Heart left ventricle (tissue), 16 donors: ENCODE results near the gene TPPP. TPM values are rescaled to one million over a fixed set of nuclear protein-coding genes. Genes with fewer than 3 reads are reported as not detected.

Source experiments
- ATAC-seq, 4 donors: fragments of 200-7000 bp; cut with Tn5 transposase; one replicate each; pipeline ENCODE4 v1.9.1; 2020 to 2022; ENCODE audit warnings: moderate library complexity in 4 of 4, mild to moderate bottlenecking in 3 of 4, moderate number of reproducible peaks in 1 of 4
- DNase-seq, 5 donors: peaks; one replicate each; pipeline ENCODE4 v3.0.0-alpha.2; 2020
- H3K27ac ChIP-seq, 12 donors: fragments of 200-600 bp; sonication (generic) in 4 of 12; one replicate each; pipeline versions ENCODE4 v1.5.0 to v1.8.0; 2016 to 2022; ENCODE audit warnings: mild to moderate bottlenecking in 2 of 12
- H3K27me3 ChIP-seq, 9 donors: fragments of 200-600 bp; sonication (generic) in 2 of 9; one replicate each; pipeline versions ENCODE4 v1.5.1 to v1.8.0; 2016 to 2022; ENCODE audit warnings: mild to moderate bottlenecking in 3 of 9
- H3K36me3 ChIP-seq, 9 donors: fragments of 200-600 bp; sonication (generic) in 2 of 9; one replicate each; pipeline versions ENCODE4 v1.5.0 to v1.8.0; 2018 to 2022; ENCODE audit warnings: mild to moderate bottlenecking in 2 of 9
- H3K4me1 ChIP-seq, 12 donors: fragments of 200-600 bp; sonication (generic) in 4 of 12; one replicate each; pipeline versions ENCODE4 v1.5.0 to v1.8.0; 2016 to 2022; ENCODE audit warnings: mild to moderate bottlenecking in 3 of 12
- H3K4me3 ChIP-seq, 12 donors: fragments of 200-600 bp; sonication (generic) in 4 of 12; one replicate each; pipeline versions ENCODE4 v1.5.0 to v1.8.0; 2017 to 2022; ENCODE audit warnings: mild to moderate bottlenecking in 9 of 12, moderate library complexity in 4 of 12
- H3K9me3 ChIP-seq, 12 donors: fragments of 200-600 bp; sonication (generic) in 4 of 12; one replicate each; pipeline versions ENCODE4 v1.5.0 to v1.8.0; 2016 to 2022; ENCODE audit warnings: mild to moderate bottlenecking in 1 of 12
- CTCF ChIP-seq, 12 donors: fragments of 200-600 bp; sonication (generic) in 4 of 12; IDR thresholded peaks; one replicate each; pipeline versions ENCODE4 v1.5.0 to v1.8.0; 2018 to 2022; ENCODE audit warnings: antibody characterized with exemption in 12 of 12, mild to moderate bottlenecking in 5 of 12
- POLR2A ChIP-seq, 2 donors: fragments of 450-650 bp; IDR thresholded peaks; one replicate each; pipeline ENCODE4 v1.6.1; 2017; ENCODE audit warnings: antibody characterized with exemption in 2 of 2, mild to moderate bottlenecking in 2 of 2, moderate library complexity in 2 of 2
- WGBS, 4 donors: extraction: QIAGEN DNeasy Blood & Tissue Kit in 2 of 4; methylation state at CpG; one replicate each; pipeline versions ENCODE4 v1.1.5 to v1.1.7; 2013 to 2018; 5-methylcytosine and 5-hydroxymethylcytosine counted together
- intact Hi-C, 10 donors: fragments of 100-400 bp; cut with DNase I; formaldehyde crosslinking; loops; one replicate each; pipeline versions ENCODE4 v1.11.1 to v1.14.2; 2022
- polyA plus RNA-seq, 2 donors: library from polyadenylated mRNA; stranded (reverse); fragments of 200-250 nt; gene quantifications; one replicate each; pipeline ENCODE4 v1.2.3, GENCODE V29; 2013
- total RNA-seq, 9 donors: library from RNA; depleted of rRNA in 2 of 9; stranded (reverse); fragments of >200 nt in 2 of 9; fragmentation: NEBNext Ultra II Directional in 3 of 9; extraction: Animal tissue kit (Norgen Biotek cat#: 25700) in 3 of 9; gene quantifications; one replicate each; pipeline versions ENCODE4 v1.1.0 to v1.2.4, GENCODE V29; 2016 to 2023
- donor health status: ischemic (EF 13 %, LVEDD 7.1; RV severe dilation, severe dysfunction).
- donor health status: healthy with polysubstance abuse.
- donor health status: DM: no; HTN: yes; CAD: no.
- donor health status: DM: no; HTN: no; CAD: no.
- donor health status: ischemic (EF 25% LVEDD 6.9; RV normal size, moderate dysfunction).
- donor health status: ischemic (EF 25% LVEDD 5.7; RV mildly dilated, moderate dysfunction).
- donor health status: healthy.
- donor health status: DM: yes; HTN: yes; CAD: no.
- donor health status: ischemic (EF 35%, LVEDD 5.7; RV mildly dilated, moderate dysfunction).
- donor health status: nonischemic (EF 11% LVEDD 7.7; RV severe dilation, severe dysfunction).
- donor health status: DM: yes; HTN: yes; CAD: no.
- donor health status: PGD.
- donor health status: ischemic (EF 29% LVEDD 5.4; RV normal size, mild dysfunction).
- donor health status: nonischemic (EF 23%, LVEDD 6.1; RV moderate dilation, normal function).

The TPPP gene
- total and polyA plus RNA-seq, 11 donors, result 7.5 to 31.2 (median 14.9) TPM

- TF ChIP-seq POLR2A (IDR thresholded peaks at IDR 0.05), result no peak
- no peak for TF ChIP-seq CTCF (IDR thresholded peaks at IDR 0.05)
- Histone ChIP-seq H3K27ac (no peak overlapping the region), H3K9me3 (peaks cover 0 to 14% (median 0%) of the 10 kb centered on the region in 12 donors), H3K27me3 (no peaks in the 10 kb centered on the region), H3K4me3 (no peak overlapping the region), H3K4me1 (no peaks in the 10 kb centered on the region), H3K36me3 (peaks cover 0 to 59% (median 16%) of the 10 kb centered on the region in 9 donors)
- DNase-seq, result peak in 2 of 5 donors; percentile 18 to 25
- 94 to 97% (median 96%) methylated on average over 16 of the region's 16 CpGs for WGBS, 4 donors
- no peak for ATAC-seq
- intact Hi-C loops, result no loop called here
These were observed 33.5 kb downstream of the TPPP start for GRCh38 chr5:659496-660263.

- 96 to 99% (median 98%) methylated on average over 5 of the region's 5 CpGs for WGBS, 4 donors
- intact Hi-C loops, result no loop called here
- ATAC-seq, result peak in 1 of 4 donors; percentile 7
- Histone ChIP-seq H3K9me3 (peaks cover 0 to 14% (median 0%) of the 10 kb centered on the region in 12 donors), H3K27ac (no peak overlapping the region), H3K4me1 (no peaks in the 10 kb centered on the region), H3K4me3 (no peak overlapping the region), H3K27me3 (no peaks in the 10 kb centered on the region), H3K36me3 (peaks cover 0 to 43% (median 10%) of the 10 kb centered on the region in 9 donors)
- TF ChIP-seq POLR2A (IDR thresholded peaks at IDR 0.05), result no peak
- TF ChIP-seq CTCF (IDR thresholded peaks at IDR 0.05), result no peak
- DNase-seq, result peak in 2 of 5 donors; percentile 11 to 28
These were observed 35.0 kb downstream of the TPPP start for GRCh38 chr5:658103-658502.

GRCh38 chr5:657570-657969, 35.6 kb downstream of the TPPP start:
- no peak overlapping the region for H3K27ac ChIP-seq
- 91 to 96% (median 93%) methylated on average over 6 of the region's 6 CpGs for WGBS, 4 donors
- no peaks in the 10 kb centered on the region for H3K27me3 ChIP-seq
- H3K36me3 ChIP-seq, result peaks cover 0 to 41% (median 10%) of the 10 kb centered on the region in 9 donors
- H3K9me3 ChIP-seq, result peaks cover 0 to 14% (median 0%) of the 10 kb centered on the region in 12 donors
- DNase-seq, result peak in 2 of 5 donors; percentile 11
- no peak overlapping the region for H3K4me3 ChIP-seq
- no peak for TF ChIP-seq CTCF (IDR thresholded peaks at IDR 0.05)
- TF ChIP-seq POLR2A (IDR thresholded peaks at IDR 0.05), result no peak
- ATAC-seq, result no peak
- no peaks in the 10 kb centered on the region for H3K4me1 ChIP-seq
- intact Hi-C loops, result no loop called here

- Histone ChIP-seq H3K4me1 (no peaks in the 10 kb centered on the region), H3K27ac (no peak overlapping the region), H3K9me3 (peaks cover 0 to 14% (median 0%) of the 10 kb centered on the region in 12 donors), H3K36me3 (peaks cover 0 to 27% (median 4%) of the 10 kb centered on the region in 9 donors), H3K4me3 (no peak overlapping the region), H3K27me3 (no peaks in the 10 kb centered on the region)
- TF ChIP-seq CTCF (IDR thresholded peaks at IDR 0.05) (no peak), POLR2A (IDR thresholded peaks at IDR 0.05) (no peak)
- ATAC-seq (no peak), DNase-seq (peak in 2 of 5 donors; percentile 20 to 26)
- intact Hi-C loops, result no loop called here
- WGBS, 4 donors, result 93 to 98% (median 96%) methylated on average over 13 of the region's 13 CpGs
These were observed 37.7 kb downstream of the TPPP start for GRCh38 chr5:655406-655805.
